ENCODE results near the gene B4GALT4.

DNA sequence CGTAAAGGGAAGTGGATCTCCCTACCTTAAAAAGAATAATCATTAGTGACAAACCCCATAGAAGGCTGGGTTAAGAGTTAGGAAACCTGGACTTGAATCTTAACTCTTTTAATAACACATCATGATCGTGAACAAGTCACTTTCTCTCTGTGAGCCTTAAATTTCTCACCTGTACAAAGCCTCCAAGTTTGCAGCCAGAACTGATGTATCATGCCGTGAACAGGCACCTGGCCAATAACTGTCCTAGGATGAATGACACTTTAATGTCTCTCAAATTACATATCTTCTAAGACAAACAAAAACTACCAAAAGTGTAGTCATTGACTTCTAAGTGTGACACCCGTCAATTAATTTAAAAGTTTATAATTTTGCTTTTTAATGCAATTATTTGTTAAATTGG lies 63.4 kb downstream of the B4GALT4 start:
- TF ChIP-seq CTCF (conservative IDR thresholded peaks at IDR 0.05; ENCODE audit: low read depth, low read length) (no peak), EZH2 (IDR thresholded peaks at IDR 0.05; ENCODE audit: low read length, unreplicated experiment) (no peak)
